SK-N-DZ (cell line): Measurements from ENCODE around the gene CDON.

ENCODE experiments used
- DNase-seq: peaks from one replicate; pipeline ENCODE4 v3.0.0-alpha.2; 2015; ENCODE audit warnings: low spot score

CDON gene

GRCh38 chr11:125956391-125957134 is 106.1 kb downstream of the CDON start:
- no peak for DNase-seq

- DNase-seq: no peak
Measured at GRCh38 chr11:125955856-125956255, 106.8 kb downstream of the CDON start.

- no peak for DNase-seq
Measured at GRCh38 chr11:125954945-125955640, 107.6 kb downstream of the CDON start.

GRCh38 chr11:125954123-125954944 is 108.3 kb downstream of the CDON start:
- no peak for DNase-seq

GRCh38 chr11:125953401-125953935 is 109.2 kb downstream of the CDON start:
- DNase-seq: no peak

- no peak for DNase-seq
Measured at GRCh38 chr11:125952973-125953372, 109.7 kb downstream of the CDON start.

GRCh38 chr11:125952559-125952958 is 110.1 kb downstream of the CDON start:
- no peak for DNase-seq

- peak; percentile 11 for DNase-seq
Measured at GRCh38 chr11:125951731-125952130, 110.9 kb downstream of the CDON start.

- DNase-seq: no peak
Measured at GRCh38 chr11:125950696-125951651, 111.7 kb downstream of the CDON start.

GRCh38 chr11:125950178-125950490 is 112.5 kb downstream of the CDON start:
- no peak for DNase-seq

GRCh38 chr11:125949271-125950177 is 113.1 kb downstream of the CDON start:
- DNase-seq: no peak

- no peak for DNase-seq
Measured at GRCh38 chr11:125948278-125949051, 114.2 kb downstream of the CDON start.

- DNase-seq: no peak
Measured at GRCh38 chr11:125947419-125948277, 115.0 kb downstream of the CDON start.

GRCh38 chr11:125946712-125947418 is 115.8 kb downstream of the CDON start:
- no peak for DNase-seq

GRCh38 chr11:125945797-125946520 is 116.7 kb downstream of the CDON start, which contains the start of gene VSIG10L2:
Gene VSIG10L2 (plus strand): TSS chr11:125946044. CDS start chr11:125946056, 12 bp downstream.
- DNase-seq: no peak

GRCh38 chr11:125945011-125945796 is 117.5 kb downstream of the CDON start:
- no peak for DNase-seq
